ENCODE results near the gene PKP4. TPM values are rescaled to one million over a fixed set of nuclear protein-coding genes. Genes with fewer than 3 reads are reported as not detected.

PKP4 gene
- total and polyA plus RNA-seq, 2 donors from 2014 or later = 120 to 243 TPM

GRCh38 chr2:158529379-158530259 is 72.9 kb downstream of the PKP4 start:
- DNase-seq = no peak
- Histone ChIP-seq H3K4me3 (ENCODE audit: low read length in 3 of 3) (no peak overlapping the region), H3K36me3 (ENCODE audit: control insufficient read depth in 2 of 3, insufficient read depth in 3 of 3, low read length in 3 of 3) (peaks cover 0 to 3% (median 2%) of the 10 kb centered on the region in 3 donors), H3K27ac (ENCODE audit: low read depth in 2 of 2, low read length in 2 of 2) (no peak overlapping the region), H3K27me3 (ENCODE audit: control insufficient read depth, insufficient read depth, low read length) (no peaks in the 10 kb centered on the region), H3K4me1 (ENCODE audit: control insufficient read depth in 2 of 3, insufficient read depth in 2 of 3, low read depth in 1 of 3, low read length in 3 of 3) (no peaks in the 10 kb centered on the region), H3K9ac (ENCODE audit: low read length in 3 of 3) (no peak overlapping the region), H3K9me3 (ENCODE audit: control insufficient read depth in 2 of 3, insufficient read depth in 1 of 3, low read length in 3 of 3) (no peaks in the 10 kb centered on the region)
- TF ChIP-seq CTCF (IDR thresholded peaks at IDR 0.05; ENCODE audit: borderline replicate concordance, extremely low read depth, insufficient read depth) = no peak
- no peak for FAIRE-seq
- intact Hi-C loops (cut with DNase I) = no loop called here

- FAIRE-seq = no peak
- Histone ChIP-seq H3K9ac (ENCODE audit: low read length in 3 of 3) (no peak overlapping the region), H3K27ac (ENCODE audit: low read depth in 2 of 2, low read length in 2 of 2) (no peak overlapping the region), H3K9me3 (ENCODE audit: control insufficient read depth in 2 of 3, insufficient read depth in 1 of 3, low read length in 3 of 3) (no peaks in the 10 kb centered on the region), H3K4me1 (ENCODE audit: control insufficient read depth in 2 of 3, insufficient read depth in 2 of 3, low read depth in 1 of 3, low read length in 3 of 3) (no peaks in the 10 kb centered on the region), H3K36me3 (ENCODE audit: control insufficient read depth in 2 of 3, insufficient read depth in 3 of 3, low read length in 3 of 3) (peaks cover 0 to 3% (median 2%) of the 10 kb centered on the region in 3 donors), H3K27me3 (ENCODE audit: control insufficient read depth, insufficient read depth, low read length) (no peaks in the 10 kb centered on the region), H3K4me3 (ENCODE audit: low read length in 3 of 3) (no peak overlapping the region)
- DNase-seq = no peak
- TF ChIP-seq CTCF (IDR thresholded peaks at IDR 0.05; ENCODE audit: borderline replicate concordance, extremely low read depth, insufficient read depth) = no peak
- intact Hi-C loops (cut with DNase I) = no loop called here
Observed at GRCh38 chr2:158530829-158531228, 74.1 kb downstream of the PKP4 start.

- Histone ChIP-seq H3K36me3 (ENCODE audit: control insufficient read depth in 2 of 3, insufficient read depth in 3 of 3, low read length in 3 of 3) (peaks cover 0 to 8% (median 2%) of the 10 kb centered on the region in 3 donors), H3K9ac (ENCODE audit: low read length in 3 of 3) (no peak overlapping the region), H3K9me3 (ENCODE audit: control insufficient read depth in 2 of 3, insufficient read depth in 1 of 3, low read length in 3 of 3) (no peaks in the 10 kb centered on the region), H3K4me3 (ENCODE audit: low read length in 3 of 3) (no peak overlapping the region), H3K27ac (ENCODE audit: low read depth in 2 of 2, low read length in 2 of 2) (no peak overlapping the region), H3K4me1 (ENCODE audit: control insufficient read depth in 2 of 3, insufficient read depth in 2 of 3, low read depth in 1 of 3, low read length in 3 of 3) (no peaks in the 10 kb centered on the region), H3K27me3 (ENCODE audit: control insufficient read depth, insufficient read depth, low read length) (no peaks in the 10 kb centered on the region)
- FAIRE-seq (no peak), DNase-seq (no peak)
- no peak for TF ChIP-seq CTCF (IDR thresholded peaks at IDR 0.05; ENCODE audit: borderline replicate concordance, extremely low read depth, insufficient read depth)
- intact Hi-C loops (cut with DNase I) = no loop called here
Observed at GRCh38 chr2:158533009-158533408, 76.3 kb downstream of the PKP4 start.
